HepG2 (cell line): ENCODE data around the gene CENPP.

Source experiments
- ATM ChIP-seq: fragments of 450-650 bp; IDR thresholded peaks from 2 replicates; pipeline ENCODE4 v1.7.1; 2017; ENCODE audit warnings: mild to moderate bottlenecking, borderline replicate concordance
- CREB1 ChIP-seq, 2 experiments: fragments of 450-650 bp in 1 of 2; IDR thresholded peaks; 2 replicates each; pipeline ENCODE4 v1.6.1; 2016 to 2017; ENCODE audit warnings: control low read depth in 1 of 2, mild to moderate bottlenecking in 1 of 2, missing compliant biosample characterization in 1 of 2, missing genetic modification characterization in 1 of 2
- FIP1L1 ChIP-seq: fragments of 200-400 bp; formaldehyde crosslinking; IDR thresholded peaks from 2 replicates; pipeline ENCODE4 v1.6.1; 2018; ENCODE audit warnings: low read depth, mild to moderate bottlenecking, low read length, moderate library complexity, borderline replicate concordance; ENCODE audit not compliant: insufficient read depth
- HDAC1 ChIP-seq: sonication (generic); formaldehyde crosslinking; IDR thresholded peaks from 2 replicates; pipeline ENCODE4 v1.5.1; 2020; ENCODE audit warnings: mild to moderate bottlenecking, missing genetic modification reagents
- HMGXB4 ChIP-seq, 2 experiments: sonication (generic) in 1 of 2; formaldehyde crosslinking in 1 of 2; IDR thresholded peaks; 2 replicates each; pipeline versions ENCODE4 v1.4.0 to v1.6.1; 2018 to 2020; ENCODE audit warnings: missing genetic modification reagents in 2 of 2, borderline replicate concordance in 1 of 2, low read depth in 1 of 2, mild to moderate bottlenecking in 1 of 2, missing biosample characterization in 1 of 2
- POLR2A ChIP-seq, 2 experiments: IDR thresholded peaks; 2 replicates each; pipeline ENCODE4 v1.6.1; 2011; ENCODE audit warnings: low read depth in 2 of 2, low read length in 2 of 2, mild to moderate bottlenecking in 1 of 2, moderate library complexity in 1 of 2; ENCODE audit not compliant: insufficient read depth in 1 of 2
- SMAD3 ChIP-seq: sonication (generic); formaldehyde crosslinking; IDR thresholded peaks from 2 replicates; pipeline ENCODE4 v1.4.0; 2020; ENCODE audit warnings: missing genetic modification reagents
- TCF12 ChIP-seq, 2 experiments: fragments of 450-650 bp in 1 of 2; sonication (generic) in 1 of 2; formaldehyde crosslinking in 1 of 2; IDR thresholded peaks; 2 replicates each; pipeline versions ENCODE4 v1.6.1 to v1.8.0; 2017 to 2022; ENCODE audit warnings: antibody characterized with exemption in 1 of 2, mild to moderate bottlenecking in 1 of 2, missing genetic modification reagents in 1 of 2, moderate library complexity in 1 of 2
- THAP8 ChIP-seq: sonication (generic); formaldehyde crosslinking; IDR thresholded peaks from 2 replicates; pipeline ENCODE4 v1.5.1; 2020; ENCODE audit warnings: missing genetic modification reagents, mild to moderate bottlenecking, borderline replicate concordance
- ZNF281 ChIP-seq: sonication (generic); formaldehyde crosslinking; IDR thresholded peaks from 2 replicates; pipeline ENCODE4 v1.4.0; 2020; ENCODE audit warnings: missing genetic modification reagents, borderline replicate concordance
- ZNF644 ChIP-seq: IDR thresholded peaks from 2 replicates; pipeline ENCODE4 v1.6.1; 2016; ENCODE audit warnings: low read depth
- TF ChIP-seq, protein P1 (sequence below): sonication (generic); formaldehyde crosslinking; IDR thresholded peaks from 2 replicates; pipeline ENCODE4 v1.8.1; 2023; ENCODE audit warnings: missing genetic modification reagents, inconsistent platforms, borderline replicate concordance

GRCh38 chr9:92659601-92660000, 333.8 kb downstream of the CENPP start:
- TF ChIP-seq HDAC1 (CRISPR knock-in tag) (no peak), ATM (no peak), ZNF644 (CRISPR knock-in tag) (no peak), CREB1 (IDR thresholded peaks at IDR 0.05) (no peak), CREB1 (CRISPR knock-in tag; IDR thresholded peaks at IDR 0.05) (no peak), ZNF281 (CRISPR knock-in tag) (no peak), TCF12 (IDR thresholded peaks at IDR 0.05) (no peak), TCF12 (CRISPR knock-in tag; IDR thresholded peaks at IDR 0.05) (no peak), POLR2A (IDR thresholded peaks at IDR 0.05; ENCODE audit: insufficient read depth in 1 of 2, low read depth in 2 of 2, low read length in 2 of 2) (no peak), HMGXB4 (CRISPR knock-in tag; IDR thresholded peaks at IDR 0.05; ENCODE audit: borderline replicate concordance in 1 of 2, low read depth in 1 of 2) (no peak), THAP8 (CRISPR knock-in tag) (no peak), FIP1L1 (no peak), SMAD3 (CRISPR knock-in tag) (no peak)
- TF ChIP-seq, protein P1, sequence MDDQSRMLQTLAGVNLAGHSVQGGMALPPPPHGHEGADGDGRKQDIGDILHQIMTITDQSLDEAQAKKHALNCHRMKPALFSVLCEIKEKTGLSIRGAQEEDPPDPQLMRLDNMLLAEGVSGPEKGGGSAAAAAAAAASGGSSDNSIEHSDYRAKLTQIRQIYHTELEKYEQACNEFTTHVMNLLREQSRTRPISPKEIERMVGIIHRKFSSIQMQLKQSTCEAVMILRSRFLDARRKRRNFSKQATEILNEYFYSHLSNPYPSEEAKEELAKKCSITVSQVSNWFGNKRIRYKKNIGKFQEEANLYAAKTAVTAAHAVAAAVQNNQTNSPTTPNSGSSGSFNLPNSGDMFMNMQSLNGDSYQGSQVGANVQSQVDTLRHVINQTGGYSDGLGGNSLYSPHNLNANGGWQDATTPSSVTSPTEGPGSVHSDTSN (CRISPR knock-in tag): no peak
